ENCODE measurements around the gene CCDC86.

- TF ChIP-seq CTCF (IDR thresholded peaks at IDR 0.05), result no peak
- no peak for TF ChIP-seq POLR2A (IDR thresholded peaks at IDR 0.05)
Measured at GRCh38 chr11:60835534-60835846, 6.4 kb upstream of the CCDC86 start.
